Trophoblast cell (in vitro differentiated cells and primary cell): Measurements from ENCODE around the gene PECR.
"Not testable (repeated sequence)": the region's sequence is repeated elsewhere in the genome, so short reads cannot be mapped to it uniquely, and the experiment has no call there.

Experiments
- DNase-seq, 2 donors: peaks; one replicate each; pipeline ENCODE4 v3.0.0-alpha.2; 2016
- H2AFZ ChIP-seq: 2 replicates; pipeline ENCODE4 v1.6.1; 2013; ENCODE audit warnings: low read length, moderate library complexity, mild to moderate bottlenecking; ENCODE audit not compliant: insufficient read depth, poor library complexity
- H2AK5ac ChIP-seq: 2 replicates; pipeline ENCODE4 v1.6.1; 2013; ENCODE audit warnings: mild to moderate bottlenecking, low read length
- H2BK120ac ChIP-seq: 2 replicates; pipeline ENCODE4 v1.6.1; 2013; ENCODE audit warnings: low read length, mild to moderate bottlenecking, moderate library complexity; ENCODE audit not compliant: insufficient read depth, poor library complexity
- H2BK12ac ChIP-seq: 2 replicates; pipeline ENCODE4 v1.6.1; 2013; ENCODE audit warnings: mild to moderate bottlenecking, low read length, moderate library complexity
- H2BK5ac ChIP-seq: 2 replicates; pipeline ENCODE4 v1.6.1; 2013; ENCODE audit warnings: low read length, low read depth, moderate library complexity, mild to moderate bottlenecking; ENCODE audit not compliant: poor library complexity
- H3K14ac ChIP-seq: 2 replicates; pipeline ENCODE4 v1.6.1; 2013; ENCODE audit warnings: mild to moderate bottlenecking, low read length
- H3K18ac ChIP-seq: 2 replicates; pipeline ENCODE4 v1.6.1; 2013; ENCODE audit warnings: mild to moderate bottlenecking, low read length
- H3K23ac ChIP-seq: 2 replicates; pipeline ENCODE4 v1.6.1; 2013; ENCODE audit warnings: low read length
- H3K27ac ChIP-seq: 2 replicates; pipeline ENCODE4 v1.5.1; 2013; ENCODE audit warnings: low read depth, mild to moderate bottlenecking, inconsistent platforms, low read length, moderate library complexity
- H3K27me3 ChIP-seq: 2 replicates; pipeline ENCODE4 v1.6.1; 2013; ENCODE audit warnings: inconsistent platforms, mild to moderate bottlenecking, low read length, moderate library complexity; ENCODE audit not compliant: insufficient read depth
- H3K36me3 ChIP-seq, 2 experiments: 1 replicate in 1 of 2; 2 replicates in 1 of 2; pipeline ENCODE4 v1.6.1; 2013; ENCODE audit warnings: low read length in 2 of 2, mild to moderate bottlenecking in 2 of 2, moderate library complexity in 1 of 2; ENCODE audit not compliant: insufficient read depth in 2 of 2, control insufficient read depth in 1 of 2
- H3K4ac ChIP-seq: 2 replicates; pipeline ENCODE4 v1.6.1; 2013; ENCODE audit warnings: low read depth, mild to moderate bottlenecking, low read length, moderate library complexity
- H3K4me1 ChIP-seq, 2 experiments: 1 replicate in 1 of 2; 2 replicates in 1 of 2; pipeline ENCODE4 v1.6.1; 2013; ENCODE audit warnings: low read length in 2 of 2, mild to moderate bottlenecking in 2 of 2, moderate library complexity in 1 of 2; ENCODE audit not compliant: insufficient read depth in 2 of 2, control insufficient read depth in 1 of 2
- H3K4me2 ChIP-seq: 2 replicates; pipeline ENCODE4 v1.6.1; 2013; ENCODE audit warnings: inconsistent platforms, mild to moderate bottlenecking, low read length, moderate library complexity
- H3K4me3 ChIP-seq: 2 replicates; pipeline ENCODE4 v1.5.1; 2013; ENCODE audit warnings: mild to moderate bottlenecking, low read depth, low read length, inconsistent platforms
- H3K79me1 ChIP-seq: one replicate; pipeline ENCODE4 v1.6.1; 2013; ENCODE audit warnings: low read length
- H3K79me2 ChIP-seq: 2 replicates; pipeline ENCODE4 v1.6.1; 2013; ENCODE audit warnings: low read length, mild to moderate bottlenecking; ENCODE audit not compliant: control insufficient read depth, insufficient read depth, poor library complexity
- H3K9ac ChIP-seq: 2 replicates; pipeline ENCODE4 v1.6.1; 2013; ENCODE audit warnings: mild to moderate bottlenecking, low read length
- H3K9me3 ChIP-seq: 2 replicates; pipeline ENCODE4 v1.6.1; 2013; ENCODE audit warnings: low read depth, mild to moderate bottlenecking, control low read depth, inconsistent platforms, low read length; ENCODE audit not compliant: insufficient read depth
- H4K12ac ChIP-seq: 2 replicates; pipeline ENCODE4 v1.6.1; 2013; ENCODE audit warnings: low read depth, mild to moderate bottlenecking, low read length, moderate library complexity
- H4K8ac ChIP-seq: 2 replicates; pipeline ENCODE4 v1.6.1; 2013; ENCODE audit warnings: low read depth, mild to moderate bottlenecking, low read length, moderate library complexity
- H4K91ac ChIP-seq: one replicate; pipeline ENCODE4 v1.6.1; 2013; ENCODE audit warnings: low read depth, mild to moderate bottlenecking, low read length, moderate library complexity
- WGBS: extraction: QIAGEN DNeasy Blood & Tissue Kit; methylation state at CpG from one replicate; pipeline ENCODE4 v1.1.7; 2013; ENCODE audit warnings: missing lambda C conversion rate; ENCODE audit not compliant: insufficient read length, insufficient coverage; ENCODE audit errors: extremely low coverage; 5-methylcytosine and 5-hydroxymethylcytosine counted together

The PECR gene

DNA sequence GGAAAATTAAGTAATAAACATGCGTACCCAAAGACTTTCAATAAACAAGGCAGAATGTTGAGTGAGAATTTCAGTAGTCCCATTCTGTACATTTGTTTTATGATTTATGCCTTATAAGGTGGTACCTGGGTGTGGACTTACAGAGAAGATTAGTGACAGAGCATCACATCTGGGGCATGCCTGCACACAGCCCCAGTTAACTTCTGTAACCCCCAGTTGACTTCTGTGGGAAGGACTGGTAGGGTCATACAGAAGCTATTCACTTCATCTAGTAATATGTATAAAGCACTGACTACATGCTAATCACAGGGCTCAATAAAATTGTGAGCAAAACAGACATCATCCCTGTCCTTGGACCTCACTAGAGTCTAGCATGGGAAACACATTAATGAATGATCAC lies 84.4 kb downstream of the PECR start:
- Histone ChIP-seq H3K4me3 (no peak overlapping the region), H2BK120ac (no peak overlapping the region), H3K9ac (no peak overlapping the region), H2BK5ac (no peak overlapping the region), H3K14ac (no peak overlapping the region), H3K27me3 (no peaks in the 10 kb centered on the region), H3K4me2 (no peak overlapping the region), H4K12ac (no peak overlapping the region), H3K36me3 (peaks cover 3 to 6% of the 10 kb centered on the region in 2 experiments), H3K79me1 (no peaks in the 10 kb centered on the region), H3K9me3 (no peaks in the 10 kb centered on the region), H2AK5ac (no peak overlapping the region), H4K91ac (no peak overlapping the region), H2AFZ (no peak overlapping the region), H3K23ac (no peak overlapping the region), H3K27ac (no peak overlapping the region), H3K79me2 (no peaks in the 10 kb centered on the region), H3K4me1 (peaks cover under 1 to 4% of the 10 kb centered on the region in 2 experiments), H3K4ac (no peak overlapping the region), H4K8ac (no peak overlapping the region), H2BK12ac (no peak overlapping the region), H3K18ac (no peak overlapping the region)
- no CpG with 5 or more reads among the region's 1 CpG for WGBS
- DNase-seq: no peak

DNA sequence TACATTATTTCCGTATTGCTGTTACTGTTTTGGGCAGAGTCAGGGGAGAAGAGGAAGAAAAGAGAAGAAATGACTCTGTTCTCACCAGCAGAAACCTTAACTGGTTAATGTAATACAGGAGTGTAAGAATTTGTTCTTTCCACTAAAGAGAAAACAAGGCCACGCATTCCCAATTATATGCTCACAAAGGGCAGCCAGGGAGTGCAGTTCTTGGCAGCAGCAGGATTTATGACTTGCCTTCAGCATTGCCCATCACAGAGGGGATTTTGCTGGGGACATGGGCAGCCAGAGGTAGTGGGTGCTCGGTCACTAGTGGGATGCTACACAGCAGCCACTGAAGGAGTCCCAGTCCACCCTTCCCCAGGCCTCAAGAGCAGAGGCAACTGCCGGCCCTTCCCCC lies 86.7 kb downstream of the PECR start:
- no peak for DNase-seq
- Histone ChIP-seq H3K9ac (no peak overlapping the region), H3K27me3 (no peaks in the 10 kb centered on the region), H3K23ac (no peak overlapping the region), H4K12ac (no peak overlapping the region), H2AK5ac (no peak overlapping the region), H2BK5ac (no peak overlapping the region), H3K4me1 (no peaks in the 10 kb centered on the region), H2BK12ac (no peak overlapping the region), H3K4ac (no peak overlapping the region), H3K9me3 (no peaks in the 10 kb centered on the region), H3K4me2 (no peak overlapping the region), H3K18ac (no peak overlapping the region), H4K91ac (no peak overlapping the region), H3K27ac (no peak overlapping the region), H3K14ac (no peak overlapping the region), H2BK120ac (no peak overlapping the region), H3K4me3 (no peak overlapping the region), H3K36me3 (peaks cover 3 to 6% of the 10 kb centered on the region in 2 experiments), H2AFZ (no peak overlapping the region), H3K79me1 (no peaks in the 10 kb centered on the region), H4K8ac (no peak overlapping the region), H3K79me2 (no peaks in the 10 kb centered on the region)
- no CpG with 5 or more reads among the region's 4 CpGs for WGBS

- H3K9ac ChIP-seq, H3K4me2 ChIP-seq, DNase-seq, H4K91ac ChIP-seq, H3K36me3 ChIP-seq, H3K79me2 ChIP-seq, H3K23ac ChIP-seq, H2BK120ac ChIP-seq, H3K18ac ChIP-seq, H3K79me1 ChIP-seq, H3K4ac ChIP-seq, H3K27ac ChIP-seq, H2BK12ac ChIP-seq, H4K8ac ChIP-seq, H3K14ac ChIP-seq, H2AK5ac ChIP-seq, H3K27me3 ChIP-seq, H3K4me3 ChIP-seq, H4K12ac ChIP-seq, H3K9me3 ChIP-seq, H2AFZ ChIP-seq, H2BK5ac ChIP-seq, H3K4me1 ChIP-seq: not testable (repeated sequence)
- no CpG with 5 or more reads among the region's 5 CpGs for WGBS
Measured at GRCh38 chr2:215988556-215989207, 92.9 kb downstream of the PECR start.
